Osteocyte (in vitro differentiated cells): ENCODE results near the gene TMEM185B. TPM values are rescaled to one million over a fixed set of nuclear protein-coding genes. Genes with fewer than 3 reads are reported as not detected.
"Not testable (repeated sequence)": the region's sequence is repeated elsewhere in the genome, so short reads cannot be mapped to it uniquely, and the experiment has no call there.

Experiments
- DNase-seq: peaks from one replicate; pipeline ENCODE4 v3.0.0; 2021; ENCODE audit warnings: mixed read lengths; ENCODE audit not compliant: unreplicated experiment; ENCODE audit errors: extremely low spot score
- H3K27ac Mint-ChIP-seq: one replicate; pipeline ENCODE4 v1.8.0; 2021; ENCODE audit warnings: mild to moderate bottlenecking, mixed read lengths; ENCODE audit not compliant: unreplicated experiment
- H3K27me3 Mint-ChIP-seq: one replicate; pipeline ENCODE4 v1.8.0; 2021; ENCODE audit warnings: mixed read lengths; ENCODE audit not compliant: unreplicated experiment
- H3K36me3 Mint-ChIP-seq: one replicate; pipeline ENCODE4 v1.8.0; 2021; ENCODE audit warnings: mixed read lengths; ENCODE audit not compliant: unreplicated experiment
- H3K4me1 Mint-ChIP-seq: one replicate; pipeline ENCODE4 v1.8.0; 2021; ENCODE audit warnings: mixed read lengths; ENCODE audit not compliant: unreplicated experiment
- H3K4me3 Mint-ChIP-seq: one replicate; pipeline ENCODE4 v1.8.0; 2021; ENCODE audit warnings: mild to moderate bottlenecking, moderate library complexity, mixed read lengths; ENCODE audit not compliant: unreplicated experiment
- H3K9me3 Mint-ChIP-seq: one replicate; pipeline ENCODE4 v1.8.0; 2021; ENCODE audit warnings: mixed read lengths; ENCODE audit not compliant: unreplicated experiment
- total RNA-seq: library from RNA; stranded (reverse); gene quantifications from 2 replicates; pipeline ENCODE4 v1.2.1, GENCODE V29; 2021
- TF ChIP-seq, protein P1 (sequence below): fragments of 200-600 bp; sonication (generic); IDR thresholded peaks from 2 replicates; pipeline ENCODE4 v1.5.0; 2021; ENCODE audit warnings: antibody characterized with exemption, mild to moderate bottlenecking, moderate library complexity

TMEM185B gene
- total RNA-seq, 1 donor from 2014 or later = 35.9 TPM

- H3K27me3 Mint-ChIP-seq = no peaks in the 10 kb centered on the region
- no peak for DNase-seq
- TF ChIP-seq, protein P1, sequence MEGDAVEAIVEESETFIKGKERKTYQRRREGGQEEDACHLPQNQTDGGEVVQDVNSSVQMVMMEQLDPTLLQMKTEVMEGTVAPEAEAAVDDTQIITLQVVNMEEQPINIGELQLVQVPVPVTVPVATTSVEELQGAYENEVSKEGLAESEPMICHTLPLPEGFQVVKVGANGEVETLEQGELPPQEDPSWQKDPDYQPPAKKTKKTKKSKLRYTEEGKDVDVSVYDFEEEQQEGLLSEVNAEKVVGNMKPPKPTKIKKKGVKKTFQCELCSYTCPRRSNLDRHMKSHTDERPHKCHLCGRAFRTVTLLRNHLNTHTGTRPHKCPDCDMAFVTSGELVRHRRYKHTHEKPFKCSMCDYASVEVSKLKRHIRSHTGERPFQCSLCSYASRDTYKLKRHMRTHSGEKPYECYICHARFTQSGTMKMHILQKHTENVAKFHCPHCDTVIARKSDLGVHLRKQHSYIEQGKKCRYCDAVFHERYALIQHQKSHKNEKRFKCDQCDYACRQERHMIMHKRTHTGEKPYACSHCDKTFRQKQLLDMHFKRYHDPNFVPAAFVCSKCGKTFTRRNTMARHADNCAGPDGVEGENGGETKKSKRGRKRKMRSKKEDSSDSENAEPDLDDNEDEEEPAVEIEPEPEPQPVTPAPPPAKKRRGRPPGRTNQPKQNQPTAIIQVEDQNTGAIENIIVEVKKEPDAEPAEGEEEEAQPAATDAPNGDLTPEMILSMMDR = no peak
- peaks cover 6% of the 10 kb centered on the region for H3K4me1 Mint-ChIP-seq
- no peak overlapping the region for H3K4me3 Mint-ChIP-seq
- no peak overlapping the region for H3K27ac Mint-ChIP-seq
- H3K9me3 Mint-ChIP-seq = peaks cover 5% of the 10 kb centered on the region
- H3K36me3 Mint-ChIP-seq = peaks cover 5% of the 10 kb centered on the region
These were observed 37.5 kb upstream of the TMEM185B start for GRCh38 chr2:120260736-120261135.

DNA sequence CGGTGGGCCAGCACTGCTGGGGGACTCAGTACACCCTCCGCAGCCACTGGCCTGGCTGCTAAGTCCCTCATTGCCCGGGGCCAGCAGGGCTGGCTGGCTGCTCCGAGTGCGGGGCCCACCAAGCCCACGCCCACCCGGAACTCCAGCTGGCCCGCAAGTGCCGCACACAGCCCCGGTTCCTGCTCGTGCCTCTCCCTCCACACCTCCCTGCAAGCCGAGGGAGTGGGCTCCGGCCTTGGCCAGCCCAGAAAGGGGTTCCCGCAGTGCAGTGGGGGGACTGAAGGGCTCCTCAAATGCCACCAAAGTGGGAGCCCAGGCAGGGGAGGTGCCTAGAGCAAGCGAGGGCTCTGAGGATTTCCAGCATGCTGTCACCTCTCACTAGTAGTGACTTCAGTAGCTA is 36.7 kb upstream of the TMEM185B start:
- not testable (repeated sequence) for H3K4me3 Mint-ChIP-seq, H3K27me3 Mint-ChIP-seq, H3K9me3 Mint-ChIP-seq, H3K27ac Mint-ChIP-seq, H3K36me3 Mint-ChIP-seq, H3K4me1 Mint-ChIP-seq, DNase-seq

DNA sequence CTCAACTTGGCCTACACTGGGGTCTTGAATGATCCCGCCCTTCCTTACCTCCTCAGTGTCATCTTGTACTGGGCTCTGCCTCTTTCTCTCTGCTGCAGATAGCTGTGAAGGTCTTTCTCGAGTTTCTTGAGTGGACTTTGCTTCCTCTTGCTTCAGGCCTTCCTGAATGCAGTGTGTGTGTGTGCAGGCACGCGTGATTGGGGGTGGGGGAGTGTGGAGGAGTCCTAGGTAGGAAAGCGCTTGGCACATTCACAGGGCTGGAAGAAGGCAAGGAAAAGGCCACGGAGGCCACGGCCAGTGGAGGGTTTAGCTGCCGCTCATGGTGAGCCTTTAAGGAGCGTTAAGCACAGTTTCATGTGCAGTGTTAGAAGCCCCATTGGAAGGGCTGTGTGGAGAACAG is 35.0 kb upstream of the TMEM185B start:
- Mint-ChIP-seq H3K27me3 (no peaks in the 10 kb centered on the region), H3K4me3 (no peak overlapping the region), H3K36me3 (peaks cover 5% of the 10 kb centered on the region), H3K9me3 (peaks cover 5% of the 10 kb centered on the region), H3K4me1 (peaks cover 21% of the 10 kb centered on the region), H3K27ac (no peak overlapping the region)
- TF ChIP-seq, protein P1 = no peak
- DNase-seq = no peak

- Mint-ChIP-seq H3K27me3 (no peaks in the 10 kb centered on the region), H3K36me3 (peaks cover 5% of the 10 kb centered on the region), H3K4me3 (no peak overlapping the region), H3K27ac (no peak overlapping the region), H3K4me1 (peaks cover 21% of the 10 kb centered on the region), H3K9me3 (peaks cover 5% of the 10 kb centered on the region)
- DNase-seq = no peak
- TF ChIP-seq, protein P1 = no peak
These were observed 34.3 kb upstream of the TMEM185B start for GRCh38 chr2:120257522-120257921.

- H3K9me3 Mint-ChIP-seq = peaks cover 5% of the 10 kb centered on the region
- no peak for DNase-seq
- TF ChIP-seq, protein P1 = no peak
- no peaks in the 10 kb centered on the region for H3K27me3 Mint-ChIP-seq
- peaks cover 5% of the 10 kb centered on the region for H3K36me3 Mint-ChIP-seq
- no peak overlapping the region for H3K4me3 Mint-ChIP-seq
- H3K27ac Mint-ChIP-seq = no peak overlapping the region
- H3K4me1 Mint-ChIP-seq = peaks cover 27% of the 10 kb centered on the region
These were observed 33.4 kb upstream of the TMEM185B start for GRCh38 chr2:120256651-120257000.
